CD4-positive, alpha-beta memory T cell (primary cell): ENCODE measurements around the gene NUDT13. TPM values are rescaled to one million over a fixed set of nuclear protein-coding genes. Genes with fewer than 3 reads are reported as not detected.

Source experiments
- CTCF ChIA-PET: fragments of 350-600 bp; sonication (Branson Sonifier 250); formaldehyde crosslinking; loops from one replicate; lab custom pipeline; 2021; ENCODE audit warnings: inconsistent platforms; ENCODE audit not compliant: partially characterized antibody; lab: Charles Lee
- POLR2A ChIA-PET: fragments of 350-600 bp; sonication (Branson Sonifier 250); formaldehyde crosslinking; loops from one replicate; lab custom pipeline; 2021; ENCODE audit not compliant: partially characterized antibody; lab: Charles Lee
- DNase-seq, 5 donors: peaks; one replicate each; pipeline versions ENCODE4 v3.0.0 to v3.0.0-alpha.2; 2020 to 2022; ENCODE audit warnings: mixed read lengths in 1 of 5
- H3K27ac ChIP-seq: one replicate; pipeline ENCODE4 v1.7.0; 2013; ENCODE audit warnings: low read depth, low read length
- H3K27me3 ChIP-seq: 2 replicates; pipeline ENCODE4 v1.7.0; 2013; ENCODE audit warnings: mild to moderate bottlenecking, low read length, moderate library complexity; ENCODE audit not compliant: insufficient read depth
- H3K36me3 ChIP-seq: 2 replicates; pipeline ENCODE4 v1.7.0; 2013; ENCODE audit warnings: mild to moderate bottlenecking, low read length, moderate library complexity; ENCODE audit not compliant: insufficient read depth
- H3K4me1 ChIP-seq: 2 replicates; pipeline ENCODE4 v1.7.0; 2013; ENCODE audit warnings: mild to moderate bottlenecking, low read length, moderate library complexity; ENCODE audit not compliant: insufficient read depth
- H3K4me3 ChIP-seq, 2 donors: one replicate each; pipeline ENCODE4 v1.7.0; 2013; ENCODE audit warnings: low read length in 2 of 2, mild to moderate bottlenecking in 1 of 2
- H3K9me3 ChIP-seq, 2 donors: one replicate each; pipeline ENCODE4 v1.7.0; 2013; ENCODE audit warnings: low read length in 2 of 2, control low read depth in 1 of 2; ENCODE audit not compliant: control insufficient read depth in 1 of 2
- H3K27ac Mint-ChIP-seq, 7 donors: one replicate each; pipeline ENCODE4 v1.8.0; 2020 to 2021; ENCODE audit warnings: mixed read lengths in 7 of 7, mild to moderate bottlenecking in 6 of 7, inconsistent platforms in 3 of 7, moderate library complexity in 3 of 7
- H3K27me3 Mint-ChIP-seq, 2 donors: one replicate each; pipeline ENCODE4 v1.8.0; 2020 to 2021; ENCODE audit warnings: mixed read lengths in 2 of 2
- H3K36me3 Mint-ChIP-seq, 2 donors: one replicate each; pipeline ENCODE4 v1.8.0; 2020 to 2021; ENCODE audit warnings: mixed read lengths in 2 of 2, inconsistent platforms in 1 of 2, mild to moderate bottlenecking in 1 of 2
- H3K4me1 Mint-ChIP-seq, 4 donors: one replicate each; pipeline ENCODE4 v1.8.0; 2020 to 2021; ENCODE audit warnings: mixed read lengths in 4 of 4, mild to moderate bottlenecking in 1 of 4
- H3K4me3 Mint-ChIP-seq, 8 donors: one replicate each; pipeline ENCODE4 v1.8.0; 2020 to 2021; ENCODE audit warnings: mixed read lengths in 8 of 8, mild to moderate bottlenecking in 7 of 8, moderate library complexity in 6 of 8, inconsistent platforms in 3 of 8
- H3K9me3 Mint-ChIP-seq, 8 donors: one replicate each; pipeline ENCODE4 v1.8.0; 2020 to 2021; ENCODE audit warnings: mixed read lengths in 8 of 8, mild to moderate bottlenecking in 5 of 8, inconsistent platforms in 3 of 8, moderate library complexity in 1 of 8
- intact Hi-C: fragments of 100-400 bp; cut with micrococcal nuclease; formaldehyde crosslinking; loops from one replicate; pipeline ENCODE4 v1.15.1; 2023
- polyA plus RNA-seq, 2 donors: library from polyadenylated mRNA; unstranded; fragments of 300-500 nt; fragmentation: Illumina TruSeq; gene quantifications; one replicate each; pipeline ENCODE4 v1.2.3, GENCODE V29; 2021
- total RNA-seq, 2 experiments: library from RNA; stranded (reverse); gene quantifications; one replicate each; pipeline ENCODE4 v1.2.3, GENCODE V29; 2021

Gene NUDT13
- total and polyA plus RNA-seq, 4 experiments from 2014 or later = 1.4 to 2.9 (median 2.1) TPM

DNA sequence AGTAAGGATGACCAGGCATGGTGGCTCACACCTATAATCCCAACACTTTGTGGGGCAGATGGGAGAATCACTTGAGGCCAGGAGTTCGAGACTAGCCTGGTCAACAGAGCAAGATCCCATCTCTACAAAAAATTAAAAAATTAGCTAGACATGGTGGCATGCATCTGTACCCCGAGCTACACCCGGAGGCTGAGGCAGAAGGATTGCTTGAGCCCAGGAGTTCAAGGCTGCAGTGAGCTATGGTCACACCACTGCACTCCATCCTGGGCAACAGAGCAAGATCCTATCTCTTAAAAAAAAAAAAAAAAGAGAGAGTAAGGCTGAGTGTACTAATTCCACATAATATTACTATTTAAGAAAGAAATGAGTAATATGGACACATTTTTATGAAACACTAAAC, 17.4 kb upstream of the NUDT13 start:
- H3K4me3 Mint-ChIP-seq = peak overlapping the region in 1 of 8 donors; percentile 64
- no peak for DNase-seq
- Histone ChIP-seq H3K27me3 (no peaks in the 10 kb centered on the region), H3K36me3 (no peaks in the 10 kb centered on the region), H3K4me3 (no peak overlapping the region), H3K27ac (no peak overlapping the region), H3K4me1 (peaks cover 26% of the 10 kb centered on the region), H3K9me3 (no peaks in the 10 kb centered on the region)
- H3K4me1 Mint-ChIP-seq = peaks cover 14 to 55% (median 28%) of the 10 kb centered on the region in 4 donors
- H3K27ac Mint-ChIP-seq = peak overlapping the region in 1 of 7 donors; percentile 41
- H3K27me3 Mint-ChIP-seq = no peaks in the 10 kb centered on the region
- ChIA-PET CTCF (interaction anchor here (0.7 to 6.8 kb wide), 2 partner anchors 66 to 168 kb away, joined by 3 to 158 read pairs; no protein-coding TSS in a partner anchor), POLR2A (no interaction called here)
- peaks cover 0 to 4% (median 0%) of the 10 kb centered on the region in 8 donors for H3K9me3 Mint-ChIP-seq
- peaks cover 4 to 14% of the 10 kb centered on the region in 2 donors for H3K36me3 Mint-ChIP-seq
- intact Hi-C loops = loop anchor here (10.0 kb wide), 1 partner anchor 532 kb away; no protein-coding TSS in a partner anchor

DNA sequence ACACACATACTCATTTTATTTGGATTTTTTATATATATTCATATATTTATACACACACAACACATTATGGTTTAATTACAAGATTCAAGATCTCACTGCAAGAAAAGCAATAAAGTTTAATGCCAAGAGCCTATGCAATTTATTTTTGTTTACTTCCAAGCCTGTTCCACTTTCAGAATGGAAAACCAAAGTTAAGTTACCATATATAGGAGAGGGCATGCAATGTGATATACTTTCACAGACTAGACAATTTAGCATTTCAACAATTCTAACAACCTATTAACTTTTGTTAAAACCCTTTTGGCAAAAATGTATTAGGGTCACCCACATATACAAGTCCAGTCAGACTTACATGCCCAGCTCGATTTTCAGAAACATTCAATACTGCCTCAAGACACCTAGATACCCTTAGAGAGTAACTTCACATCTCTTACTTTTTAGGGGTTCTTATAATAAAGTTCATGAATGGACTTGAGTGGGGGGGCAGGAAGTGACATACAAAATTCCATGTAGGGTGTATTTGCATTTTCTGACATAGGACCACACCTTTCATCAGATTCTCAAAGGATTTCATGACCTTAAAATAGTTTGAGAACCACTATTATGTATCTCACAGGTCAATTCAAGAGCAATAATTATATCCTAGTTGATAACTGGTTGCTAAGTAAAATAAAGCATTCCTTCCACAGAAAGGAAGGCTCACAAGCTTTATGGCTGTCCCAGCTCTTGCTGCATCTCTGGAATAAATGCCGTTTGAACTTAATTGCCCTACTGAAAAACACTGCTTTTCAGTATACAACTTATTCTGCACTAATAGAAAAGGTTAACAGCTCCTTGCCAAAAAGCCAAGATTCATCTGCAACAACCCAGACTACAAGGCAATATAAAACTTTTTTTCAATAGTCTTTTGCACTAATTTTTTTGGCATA, 16.1 kb upstream of the NUDT13 start:
- intact Hi-C loops = loop anchor here (10.0 kb wide), 1 partner anchor 531 kb away; no protein-coding TSS in a partner anchor
- no peaks in the 10 kb centered on the region for H3K27me3 Mint-ChIP-seq
- peak overlapping the region in 7 of 8 donors; percentile 2 to 90 (median 34) for H3K4me3 Mint-ChIP-seq
- peaks cover 4 to 14% of the 10 kb centered on the region in 2 donors for H3K36me3 Mint-ChIP-seq
- peak overlapping the region in 2 of 7 donors; percentile 62 to 91 for H3K27ac Mint-ChIP-seq
- H3K4me1 ChIP-seq = peaks cover 26% of the 10 kb centered on the region
- POLR2A ChIA-PET = interaction anchor here (0.6 to 3.6 kb wide), 4 partner anchors 17 to 153 kb away, joined by 3 to 51 read pairs (median 4); partner anchors contain the start of genes DNAJC9 and NUDT13
- CTCF ChIA-PET = interaction anchor here (0.6 to 6.8 kb wide), 4 partner anchors 13 to 685 kb away, joined by 3 to 158 read pairs (median 29); partner anchors contain the start of genes ECD and FAM149B1
- no peak for DNase-seq
- H3K36me3 ChIP-seq = no peaks in the 10 kb centered on the region
- no peaks in the 10 kb centered on the region for H3K27me3 ChIP-seq
- peaks cover 0 to 4% (median 0%) of the 10 kb centered on the region in 8 donors for H3K9me3 Mint-ChIP-seq
- H3K9me3 ChIP-seq = no peaks in the 10 kb centered on the region
- peak overlapping the region; percentile 87 for H3K27ac ChIP-seq
- H3K4me3 ChIP-seq = no peak overlapping the region
- H3K4me1 Mint-ChIP-seq = peaks cover 14 to 56% (median 29%) of the 10 kb centered on the region in 4 donors

DNA sequence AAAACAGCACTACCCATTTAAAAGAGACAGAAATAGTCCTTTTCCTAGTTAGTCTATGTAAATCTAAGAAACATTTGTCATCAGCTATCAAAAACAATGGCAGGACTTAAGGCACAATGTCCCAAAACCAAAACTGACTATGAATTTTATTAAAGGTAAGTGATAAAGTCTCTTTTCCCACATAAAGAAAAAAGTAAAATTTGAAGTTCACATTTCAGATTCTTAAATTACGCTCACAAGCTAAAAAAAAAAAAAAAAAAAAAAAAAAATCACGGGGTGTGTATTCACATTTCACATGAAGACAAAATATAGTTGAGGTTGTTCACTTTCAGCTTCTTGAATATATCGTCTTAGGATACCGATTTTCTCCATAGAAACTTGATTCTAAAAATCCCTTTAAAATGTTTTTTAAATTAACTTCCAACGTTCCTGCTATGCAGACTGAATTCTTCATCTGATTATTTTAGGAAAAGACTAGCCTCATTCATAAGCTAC, 15.2 kb upstream of the NUDT13 start:
- peak overlapping the region; percentile 91 to 99 (median 96) for H3K27ac Mint-ChIP-seq
- intact Hi-C loops = loop anchor here (5.0 to 10.0 kb wide), 3 partner anchors 37 to 530 kb away; partner anchors contain the start of gene ANXA7
- H3K36me3 Mint-ChIP-seq = peaks cover 4 to 14% of the 10 kb centered on the region in 2 donors
- ChIA-PET POLR2A (interaction anchor here (0.8 to 3.6 kb wide), 11 partner anchors 11 to 731 kb away, joined by 3 to 51 read pairs (median 6); partner anchors contain the start of genes CFAP70, DNAJC9, ECD and FAM149B1), CTCF (interaction anchor here (0.6 to 6.8 kb wide), 16 partner anchors 11 to 829 kb away, joined by 3 to 158 read pairs (median 8); partner anchors contain the start of genes DNAJC9, ECD, FAM149B1 and NUDT13)
- no peaks in the 10 kb centered on the region for H3K27me3 ChIP-seq
- H3K4me3 Mint-ChIP-seq = peak overlapping the region; percentile 87 to 96 (median 94)
- peaks cover 0 to 4% (median 0%) of the 10 kb centered on the region in 8 donors for H3K9me3 Mint-ChIP-seq
- no peaks in the 10 kb centered on the region for H3K36me3 ChIP-seq
- H3K4me3 ChIP-seq = peak overlapping the region; percentile 52 to 95
- peaks cover 22% of the 10 kb centered on the region for H3K4me1 ChIP-seq
- H3K4me1 Mint-ChIP-seq = peaks cover 14 to 56% (median 29%) of the 10 kb centered on the region in 4 donors
- peak overlapping the region; percentile 87 for H3K27ac ChIP-seq
- DNase-seq = no peak
- H3K9me3 ChIP-seq = no peaks in the 10 kb centered on the region
- H3K27me3 Mint-ChIP-seq = no peaks in the 10 kb centered on the region

DNA sequence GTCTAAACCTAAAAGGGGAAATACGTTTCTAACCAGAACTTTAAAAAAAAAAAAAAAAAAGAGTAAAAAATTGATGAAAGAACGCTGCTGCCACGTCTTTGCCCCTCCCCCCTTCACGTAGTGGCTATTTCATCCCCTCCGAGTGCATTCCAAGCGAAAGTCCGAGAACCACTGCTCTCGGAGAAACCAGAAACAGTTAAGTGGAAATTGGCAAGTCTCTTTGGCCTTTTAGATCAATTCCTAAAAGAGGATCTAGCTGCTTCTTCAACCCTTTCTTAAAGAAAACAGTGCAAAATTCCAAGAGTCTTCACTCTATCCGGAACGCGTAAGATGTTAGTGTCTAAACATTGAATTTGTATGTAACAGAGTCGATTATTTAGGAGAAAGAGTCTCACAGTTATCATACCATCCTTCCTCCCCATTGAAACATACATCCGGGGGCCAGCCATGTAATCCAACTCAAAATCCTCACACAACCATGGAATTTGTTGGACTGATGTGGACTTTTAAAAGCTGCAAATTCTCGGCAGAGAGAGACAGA, 14.7 kb upstream of the NUDT13 start:
- Histone ChIP-seq H3K4me1 (peaks cover 22% of the 10 kb centered on the region), H3K27me3 (no peaks in the 10 kb centered on the region), H3K27ac (peak overlapping the region; percentile 87), H3K36me3 (no peaks in the 10 kb centered on the region), H3K9me3 (no peaks in the 10 kb centered on the region), H3K4me3 (peak overlapping the region; percentile 52 to 95)
- intact Hi-C loops = loop anchor here (1.0 to 10.0 kb wide), 9 partner anchors 15 to 529 kb away; partner anchors contain the start of genes ANXA7, CFAP70, DNAJC9 and ECD
- ChIA-PET CTCF (interaction anchor here (0.7 to 6.8 kb wide), 25 partner anchors 11 to 829 kb away, joined by 3 to 158 read pairs (median 5); partner anchors contain the start of genes DNAJC9, ECD, FAM149B1 and MRPS16), POLR2A (interaction anchor here (0.5 to 3.6 kb wide), 21 partner anchors 11 to 1719 kb away, joined by 3 to 51 read pairs (median 6); partner anchors contain the start of genes CFAP70, DNAJB12, DNAJC9 and ECD)
- H3K27me3 Mint-ChIP-seq = no peaks in the 10 kb centered on the region
- H3K4me3 Mint-ChIP-seq = peak overlapping the region; percentile 87 to 96 (median 94)
- peaks cover 4 to 15% of the 10 kb centered on the region in 2 donors for H3K36me3 Mint-ChIP-seq
- DNase-seq = peak; percentile 41 to 59 (median 50)
- peaks cover 14 to 56% (median 29%) of the 10 kb centered on the region in 4 donors for H3K4me1 Mint-ChIP-seq
- peak overlapping the region; percentile 91 to 99 (median 96) for H3K27ac Mint-ChIP-seq
- peaks cover 0 to 4% (median 0%) of the 10 kb centered on the region in 8 donors for H3K9me3 Mint-ChIP-seq

DNA sequence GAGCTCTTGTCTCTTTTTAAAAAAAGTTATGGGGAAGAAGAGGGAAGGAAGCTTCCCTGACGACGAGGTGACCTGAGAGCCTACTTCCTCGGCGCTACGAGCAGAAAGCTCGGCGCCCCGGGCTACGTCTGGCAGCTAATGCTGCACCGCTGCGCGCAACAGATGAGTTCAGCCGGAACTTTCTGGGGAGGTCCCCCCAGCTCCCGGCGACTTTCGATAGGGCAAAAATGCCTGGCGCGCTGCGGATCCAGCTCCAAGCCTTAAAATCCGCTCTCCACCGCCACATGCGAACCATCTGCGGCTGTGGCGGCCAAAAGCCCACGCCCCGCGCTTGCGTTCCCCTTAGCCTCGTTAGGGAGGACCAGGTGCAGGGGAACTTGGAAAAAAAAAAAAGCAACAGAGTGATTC, 14.2 kb upstream of the NUDT13 start:
- Mint-ChIP-seq H3K36me3 (peaks cover 4 to 16% of the 10 kb centered on the region in 2 donors), H3K4me3 (peak overlapping the region; percentile 87 to 96 (median 94)), H3K4me1 (peaks cover 14 to 56% (median 29%) of the 10 kb centered on the region in 4 donors), H3K9me3 (peaks cover 0 to 4% (median 0%) of the 10 kb centered on the region in 8 donors), H3K27ac (peak overlapping the region; percentile 91 to 99 (median 96)), H3K27me3 (no peaks in the 10 kb centered on the region)
- intact Hi-C loops = loop anchor here (1.0 to 10.0 kb wide), 9 partner anchors 14 to 529 kb away; partner anchors contain the start of genes ANXA7, CFAP70, DNAJC9 and ECD
- Histone ChIP-seq H3K4me3 (peak overlapping the region; percentile 52 to 95), H3K27me3 (no peaks in the 10 kb centered on the region), H3K27ac (peak overlapping the region; percentile 87), H3K9me3 (no peaks in the 10 kb centered on the region), H3K36me3 (no peaks in the 10 kb centered on the region), H3K4me1 (peaks cover 22% of the 10 kb centered on the region)
- ChIA-PET POLR2A (interaction anchor here (0.5 to 3.6 kb wide), 23 partner anchors 11 to 1719 kb away, joined by 3 to 51 read pairs (median 6); partner anchors contain the start of genes ANXA7, CFAP70, DNAJB12 and DNAJC9), CTCF (interaction anchor here (0.8 to 6.8 kb wide), 23 partner anchors 11 to 743 kb away, joined by 3 to 158 read pairs (median 6); partner anchors contain the start of genes ECD, FAM149B1, MRPS16 and NUDT13)
- DNase-seq = peak; percentile 67 to 84 (median 71)
